C4-2B (cell line): Measurements from ENCODE around the gene WNK3.

Experiments
- ZFX ChIP-seq: fragments of 450-650 bp; IDR thresholded peaks from 2 replicates; pipeline ENCODE4 v1.6.1; 2017
- TF ChIP-seq, protein P1 (sequence below): fragments of 450-650 bp; conservative IDR thresholded peaks from 2 replicates; pipeline ENCODE4 v1.5.1; 2017; ENCODE audit warnings: mild to moderate bottlenecking

DNA sequence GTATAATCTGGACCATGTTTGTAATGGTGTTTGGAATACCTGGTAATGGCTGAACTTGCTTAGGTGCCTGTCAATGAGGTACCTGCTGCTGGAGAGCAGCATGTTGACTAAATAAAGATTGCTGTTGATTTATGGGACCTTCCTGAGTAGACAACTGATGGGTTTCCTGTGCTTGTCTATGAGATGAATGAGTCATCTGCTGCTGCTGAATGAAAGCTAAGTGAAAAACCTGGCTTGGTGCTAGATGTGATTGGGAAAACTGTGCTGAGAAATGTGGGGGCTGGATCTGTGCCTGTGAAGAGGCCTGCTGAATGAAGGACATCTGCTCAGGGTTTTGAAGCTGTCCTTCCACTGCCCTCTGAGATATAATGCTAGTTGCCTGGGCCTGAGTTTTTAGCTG is 69.6 kb downstream of the WNK3 start:
- TF ChIP-seq, protein P1, sequence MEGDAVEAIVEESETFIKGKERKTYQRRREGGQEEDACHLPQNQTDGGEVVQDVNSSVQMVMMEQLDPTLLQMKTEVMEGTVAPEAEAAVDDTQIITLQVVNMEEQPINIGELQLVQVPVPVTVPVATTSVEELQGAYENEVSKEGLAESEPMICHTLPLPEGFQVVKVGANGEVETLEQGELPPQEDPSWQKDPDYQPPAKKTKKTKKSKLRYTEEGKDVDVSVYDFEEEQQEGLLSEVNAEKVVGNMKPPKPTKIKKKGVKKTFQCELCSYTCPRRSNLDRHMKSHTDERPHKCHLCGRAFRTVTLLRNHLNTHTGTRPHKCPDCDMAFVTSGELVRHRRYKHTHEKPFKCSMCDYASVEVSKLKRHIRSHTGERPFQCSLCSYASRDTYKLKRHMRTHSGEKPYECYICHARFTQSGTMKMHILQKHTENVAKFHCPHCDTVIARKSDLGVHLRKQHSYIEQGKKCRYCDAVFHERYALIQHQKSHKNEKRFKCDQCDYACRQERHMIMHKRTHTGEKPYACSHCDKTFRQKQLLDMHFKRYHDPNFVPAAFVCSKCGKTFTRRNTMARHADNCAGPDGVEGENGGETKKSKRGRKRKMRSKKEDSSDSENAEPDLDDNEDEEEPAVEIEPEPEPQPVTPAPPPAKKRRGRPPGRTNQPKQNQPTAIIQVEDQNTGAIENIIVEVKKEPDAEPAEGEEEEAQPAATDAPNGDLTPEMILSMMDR: no peak
- no peak for TF ChIP-seq ZFX
